Endothelial cell of umbilical vein (primary cell): Measurements from ENCODE around the gene PCSK9. TPM values are rescaled to one million over a fixed set of nuclear protein-coding genes. Genes with fewer than 3 reads are reported as not detected.

Experiments used
- BruUV-seq: library from RNA; stranded (reverse); fragments of 400-500 nt; replicated peaks from 2 replicates; lab custom pipeline; 2021; lab: Mats Ljungman, UMichigan
- CTCF ChIA-PET: fragments of 300-600, 350-600 bp; sonication (Branson Sonifier 250); formaldehyde crosslinking; loops from one replicate; lab custom pipeline; 2021; ENCODE audit warnings: antibody characterized with exemption, inconsistent platforms; lab: Charles Lee
- POLR2A ChIA-PET: fragments of 300-600, 350-600 bp; sonication (Branson Sonifier 250); formaldehyde crosslinking; loops from one replicate; lab custom pipeline; 2021; ENCODE audit warnings: antibody characterized with exemption, inconsistent platforms; lab: Charles Lee
- DNase-seq: peaks from one replicate; pipeline ENCODE4 v3.0.0-alpha.2; 2011; ENCODE audit warnings: low read depth, low spot score
- FAIRE-seq: peaks from 2 replicates; lab custom pipeline; 2011; peaks lifted over from hg19 to GRCh38; lab: Jason Lieb, UNC
- H2AFZ ChIP-seq: 2 replicates; pipeline ENCODE4 v1.6.0; 2012; ENCODE audit warnings: low read depth, low read length, control low read depth, inconsistent platforms
- H3K27ac ChIP-seq: 2 replicates; pipeline ENCODE4 v1.5.1; 2011; ENCODE audit warnings: low read depth, mild to moderate bottlenecking, control low read depth, low read length, moderate library complexity; ENCODE audit not compliant: insufficient read depth
- H3K27me3 ChIP-seq, 2 experiments: 2 replicates each; pipeline versions ENCODE4 v1.6.0 to v1.6.1; 2011; ENCODE audit warnings: low read length in 2 of 2, mixed read lengths in 1 of 2; ENCODE audit not compliant: control insufficient read depth in 2 of 2, insufficient read depth in 2 of 2
- H3K36me3 ChIP-seq, 2 experiments: 2 replicates in 1 of 2; 3 replicates in 1 of 2; pipeline ENCODE4 v1.5.1; 2011; ENCODE audit warnings: low read length in 2 of 2, mild to moderate bottlenecking in 1 of 2, moderate library complexity in 1 of 2; ENCODE audit not compliant: control insufficient read depth in 2 of 2, insufficient read depth in 2 of 2; ENCODE audit errors: extremely low read depth in 1 of 2
- H3K4me1 ChIP-seq: 3 replicates; pipeline ENCODE4 v1.5.1; 2011; ENCODE audit warnings: mild to moderate bottlenecking, low read length; ENCODE audit not compliant: control insufficient read depth, insufficient read depth; ENCODE audit errors: extremely low read depth
- H3K4me2 ChIP-seq: 2 replicates; pipeline ENCODE4 v1.6.1; 2011; ENCODE audit warnings: low read length, control low read depth, mixed read lengths; ENCODE audit not compliant: insufficient read depth
- H3K4me3 ChIP-seq, 3 experiments: fragments of 200-600 bp in 1 of 3; sonication (generic), shearing (Covaris generic) in 1 of 3; replicated peaks in 1 of 3; 2 replicates each; pipeline ENCODE4 v1.5.1; 2011 to 2016; ENCODE audit warnings: control low read depth in 3 of 3, low read length in 3 of 3, mild to moderate bottlenecking in 2 of 3, inconsistent platforms in 1 of 3, low read depth in 1 of 3, moderate library complexity in 1 of 3; ENCODE audit not compliant: insufficient read depth in 1 of 3
- H3K79me2 ChIP-seq: 2 replicates; pipeline ENCODE4 v1.6.0; 2012; ENCODE audit warnings: low read length, inconsistent platforms; ENCODE audit not compliant: control insufficient read depth, insufficient read depth
- H3K9ac ChIP-seq: replicated peaks from 2 replicates; pipeline ENCODE3; 2011; ENCODE audit warnings: low read length, control low read depth; ENCODE audit not compliant: insufficient read depth; ENCODE audit errors: extremely low read depth
- H3K9me1 ChIP-seq: replicated peaks from 3 replicates; pipeline ENCODE4 v1.6.0; 2011; ENCODE audit warnings: mild to moderate bottlenecking, low read length; ENCODE audit not compliant: control insufficient read depth, insufficient read depth; ENCODE audit errors: extremely low read depth
- H3K9me3 ChIP-seq: replicated peaks from 2 replicates; pipeline ENCODE4 v1.5.1; 2012; ENCODE audit warnings: low read length, inconsistent platforms; ENCODE audit not compliant: control insufficient read depth, insufficient read depth
- H4K20me1 ChIP-seq: replicated peaks from 2 replicates; pipeline ENCODE3; 2011; ENCODE audit warnings: mild to moderate bottlenecking, low read length; ENCODE audit not compliant: control insufficient read depth, insufficient read depth; ENCODE audit errors: extremely low read depth
- EZH2 ChIP-seq: IDR thresholded peaks from 2 replicates; pipeline ENCODE4 v1.6.1; 2012; ENCODE audit warnings: borderline replicate concordance, low read depth, mild to moderate bottlenecking, moderate library complexity, low read length, inconsistent platforms; ENCODE audit not compliant: severe bottlenecking
- FOS ChIP-seq: IDR thresholded peaks from 2 replicates; pipeline ENCODE4 v1.6.1; 2011; ENCODE audit warnings: mild to moderate bottlenecking, low read length, moderate library complexity, borderline replicate concordance; ENCODE audit not compliant: insufficient read depth
- GATA2 ChIP-seq: IDR thresholded peaks from 2 replicates; pipeline ENCODE4 v1.7.0; 2011; ENCODE audit warnings: low read depth, mild to moderate bottlenecking, moderate library complexity, mixed read lengths, low read length; ENCODE audit not compliant: insufficient read length, insufficient read depth
- JUN ChIP-seq: IDR thresholded peaks from 2 replicates; pipeline ENCODE4 v1.6.1; 2011; ENCODE audit warnings: borderline replicate concordance, low read depth; ENCODE audit not compliant: insufficient read length, insufficient read depth
- MYC ChIP-seq: IDR thresholded peaks from one replicate; pipeline ENCODE4 v1.6.1; 2011; ENCODE audit warnings: mild to moderate bottlenecking, low read depth, low read length
- POLR2A ChIP-seq: IDR thresholded peaks from 2 replicates; pipeline ENCODE4 v1.6.1; 2012; ENCODE audit warnings: low read depth, mild to moderate bottlenecking, control low read depth, low read length
- POLR2AphosphoS5 ChIP-seq: IDR thresholded peaks from 2 replicates; pipeline ENCODE4 v1.6.1; 2012; ENCODE audit warnings: low read depth, mild to moderate bottlenecking, control low read depth, low read length, moderate library complexity; ENCODE audit not compliant: insufficient read depth
- dilution Hi-C: fragments of 300-500 bp; cut with MboI; formaldehyde crosslinking; loops from one replicate; pipeline ENCODE4 v1.15.0; 2019; ENCODE audit warnings: low sequenced_read_pairs; ENCODE audit not compliant: extremely low pct_ligation_motif_present
- intact Hi-C: fragments of 100-400 bp; cut with micrococcal nuclease; formaldehyde crosslinking; loops from one replicate; pipeline ENCODE4 v1.10.0; 2022
- polyA plus RNA-seq, 4 experiments: library from polyadenylated mRNA; depleted of rRNA in 3 of 4; stranded (reverse) in 3 of 4; unstranded in 1 of 4; fragments of >200 nt; gene quantifications; 2 replicates each; pipeline versions ENCODE4 v1.2.1 to v1.2.3, GENCODE V29; 2011 to 2012; ENCODE audit warnings: missing spikeins in 1 of 4
- total RNA-seq: library from RNA; stranded (reverse); gene quantifications from 2 replicates; pipeline ENCODE4 v1.2.3, GENCODE V29; 2021
- TF ChIP-seq, protein P1 (sequence below), 2 donors: IDR thresholded peaks; 1 replicate in 1 of 2; 2 replicates in 1 of 2; pipeline ENCODE4 v1.5.1; 2011; ENCODE audit warnings: low read length in 2 of 2, mild to moderate bottlenecking in 2 of 2, moderate library complexity in 2 of 2, control low read depth in 1 of 2, inconsistent platforms in 1 of 2, low read depth in 1 of 2; ENCODE audit not compliant: insufficient read depth in 1 of 2; ENCODE audit errors: extremely low read depth in 1 of 2
- TF ChIP-seq, protein P2 (sequence below): IDR thresholded peaks from 2 replicates; pipeline ENCODE4 v1.6.1; 2011; ENCODE audit not compliant: insufficient read depth, insufficient read length

The PCSK9 gene
- total and polyA plus RNA-seq, 2 donors (not counting 3 experiments of a cell fraction or from before 2014, with no cell fraction given): 0.17 to 0.35 TPM

DNA sequence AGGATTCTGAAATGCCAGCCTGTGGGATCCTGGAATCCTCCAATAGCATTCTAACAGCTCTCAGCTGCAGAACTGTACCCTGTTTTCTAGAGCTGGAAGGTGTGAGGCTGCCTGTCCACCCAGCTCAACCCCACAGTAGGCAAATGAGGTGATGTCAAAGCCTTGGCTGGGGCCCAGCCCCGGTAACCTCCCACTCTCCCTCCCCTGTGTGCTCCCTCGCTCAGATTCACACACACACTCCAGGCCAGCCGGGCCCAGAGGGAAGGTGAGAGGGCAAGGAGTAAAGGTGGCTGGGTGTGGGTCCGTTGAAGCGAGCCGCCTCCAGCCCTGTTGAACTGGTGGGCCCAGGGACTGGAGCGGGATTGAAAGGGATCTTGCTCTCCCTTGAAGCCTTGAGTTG is 40.7 kb upstream of the PCSK9 start, which contains the start of gene BSND:
Gene BSND (plus strand): TSS at position 257 of the 400 bp plus-strand sequence. CDS start 254 bp downstream, outside the sequence.
- Histone ChIP-seq H3K4me1 (peaks cover 3% of the 10 kb centered on the region), H3K9me1 (no peaks in the 10 kb centered on the region), H3K27ac (no peak within 1 kb of the TSS), H3K79me2 (no peaks in the 10 kb centered on the region), H3K4me3 (no peak within 1 kb of the TSS), H2AFZ (no peak within 1 kb of the TSS), H4K20me1 (no peaks in the 10 kb centered on the region), H3K9me3 (no peaks in the 10 kb centered on the region), H3K9ac (no peak within 1 kb of the TSS), H3K4me2 (no peak within 1 kb of the TSS), H3K27me3 (peaks cover 12 to 14% of the 10 kb centered on the region in 2 experiments), H3K36me3 (no peaks in the 10 kb centered on the region)
- CTCF ChIA-PET: interaction anchor here (0.8 to 25.0 kb wide), 3 partner anchors 23 to 53 kb away, joined by 3 to 918 read pairs (median 6); no protein-coding TSS in a partner anchor
- intact Hi-C loops (no loop called here), dilution Hi-C loops (no loop called here)
- no TSS peak for BruUV-seq
- TF ChIP-seq POLR2A (no peak), EZH2 (no peak), JUN (no peak), MYC (no peak), POLR2AphosphoS5 (no peak), FOS (no peak), GATA2 (no peak)
- TF ChIP-seq, protein P1, sequence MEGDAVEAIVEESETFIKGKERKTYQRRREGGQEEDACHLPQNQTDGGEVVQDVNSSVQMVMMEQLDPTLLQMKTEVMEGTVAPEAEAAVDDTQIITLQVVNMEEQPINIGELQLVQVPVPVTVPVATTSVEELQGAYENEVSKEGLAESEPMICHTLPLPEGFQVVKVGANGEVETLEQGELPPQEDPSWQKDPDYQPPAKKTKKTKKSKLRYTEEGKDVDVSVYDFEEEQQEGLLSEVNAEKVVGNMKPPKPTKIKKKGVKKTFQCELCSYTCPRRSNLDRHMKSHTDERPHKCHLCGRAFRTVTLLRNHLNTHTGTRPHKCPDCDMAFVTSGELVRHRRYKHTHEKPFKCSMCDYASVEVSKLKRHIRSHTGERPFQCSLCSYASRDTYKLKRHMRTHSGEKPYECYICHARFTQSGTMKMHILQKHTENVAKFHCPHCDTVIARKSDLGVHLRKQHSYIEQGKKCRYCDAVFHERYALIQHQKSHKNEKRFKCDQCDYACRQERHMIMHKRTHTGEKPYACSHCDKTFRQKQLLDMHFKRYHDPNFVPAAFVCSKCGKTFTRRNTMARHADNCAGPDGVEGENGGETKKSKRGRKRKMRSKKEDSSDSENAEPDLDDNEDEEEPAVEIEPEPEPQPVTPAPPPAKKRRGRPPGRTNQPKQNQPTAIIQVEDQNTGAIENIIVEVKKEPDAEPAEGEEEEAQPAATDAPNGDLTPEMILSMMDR (IDR thresholded peaks at IDR 0.05; ENCODE audit: extremely low read depth in 1 of 2, insufficient read depth in 1 of 2, low read depth in 1 of 2, low read length in 2 of 2): no peak
- TF ChIP-seq, protein P2, sequence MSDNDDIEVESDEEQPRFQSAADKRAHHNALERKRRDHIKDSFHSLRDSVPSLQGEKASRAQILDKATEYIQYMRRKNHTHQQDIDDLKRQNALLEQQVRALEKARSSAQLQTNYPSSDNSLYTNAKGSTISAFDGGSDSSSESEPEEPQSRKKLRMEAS: no peak
- no peak for FAIRE-seq
- POLR2A ChIA-PET: no interaction called here
- no peak for DNase-seq
